Endothelial cell (in vitro differentiated cells): Measurements from ENCODE around the gene AP1B1. TPM values are rescaled to one million over a fixed set of nuclear protein-coding genes. Genes with fewer than 3 reads are reported as not detected.
A peak's percentile ranks its signal among the peaks of the same experiment; 100 is the strongest.

ENCODE experiments used
- DNase-seq: peaks from one replicate; pipeline ENCODE4 v3.0.0; 2021; ENCODE audit warnings: low spot score
- H3K27ac Mint-ChIP-seq: one replicate; pipeline ENCODE4 v1.8.0; 2021; ENCODE audit warnings: mixed read lengths, inconsistent platforms; ENCODE audit not compliant: unreplicated experiment
- H3K27me3 Mint-ChIP-seq: one replicate; pipeline ENCODE4 v1.8.0; 2021; ENCODE audit warnings: mild to moderate bottlenecking, moderate library complexity, mixed read lengths, inconsistent platforms; ENCODE audit not compliant: unreplicated experiment
- H3K36me3 Mint-ChIP-seq: one replicate; pipeline ENCODE4 v1.8.0; 2021; ENCODE audit warnings: mild to moderate bottlenecking, low read depth, mixed read lengths, inconsistent platforms; ENCODE audit not compliant: unreplicated experiment
- H3K4me1 Mint-ChIP-seq: one replicate; pipeline ENCODE4 v1.8.0; 2021; ENCODE audit warnings: mild to moderate bottlenecking, mixed read lengths, inconsistent platforms; ENCODE audit not compliant: unreplicated experiment
- H3K4me3 Mint-ChIP-seq: one replicate; pipeline ENCODE4 v1.8.0; 2021; ENCODE audit warnings: mild to moderate bottlenecking, mixed read lengths, inconsistent platforms; ENCODE audit not compliant: unreplicated experiment
- H3K9me3 Mint-ChIP-seq: one replicate; pipeline ENCODE4 v1.8.0; 2021; ENCODE audit warnings: mixed read lengths, inconsistent platforms; ENCODE audit not compliant: unreplicated experiment
- CTCF ChIP-seq: fragments of 200-600 bp; sonication (generic); IDR thresholded peaks from one replicate; pipeline ENCODE4 v1.5.0; 2021; ENCODE audit warnings: antibody characterized with exemption; ENCODE audit not compliant: unreplicated experiment
- total RNA-seq: library from RNA; stranded (reverse); fragmentation: NEBNext Ultra II Directional; extraction: Animal tissue kit (Norgen Biotek cat#: 25700); gene quantifications from one replicate; pipeline ENCODE4 v1.2.1, GENCODE V29; 2021; ENCODE audit not compliant: unreplicated experiment

The AP1B1 gene
- total RNA-seq, 1 donor from 2014 or later: 316 TPM

- H3K4me1 Mint-ChIP-seq: peaks cover 30% of the 10 kb centered on the region
- peak within 1 kb of the TSS; percentile 92 for H3K4me3 Mint-ChIP-seq
- H3K9me3 Mint-ChIP-seq: no peaks in the 10 kb centered on the region
- peak; percentile 56 for DNase-seq
- H3K36me3 Mint-ChIP-seq: peaks cover 32% of the 10 kb centered on the region
- no peak for TF ChIP-seq CTCF
- H3K27me3 Mint-ChIP-seq: peaks cover 22% of the 10 kb centered on the region
- H3K27ac Mint-ChIP-seq: peak within 1 kb of the TSS; percentile 91
These were observed 72.9 kb downstream of the AP1B1 start, which contains the start of gene RASL10A for GRCh38 chr22:29315286-29316140. RASL10A (minus strand) TSS chr22:29315697; CDS start chr22:29315246, 451 bp downstream.

- Mint-ChIP-seq H3K27me3 (peaks cover 25% of the 10 kb centered on the region), H3K27ac (peak overlapping the region; percentile 91), H3K4me3 (peak overlapping the region; percentile 92), H3K4me1 (peaks cover 31% of the 10 kb centered on the region), H3K36me3 (peaks cover 32% of the 10 kb centered on the region), H3K9me3 (no peaks in the 10 kb centered on the region)
- DNase-seq: no peak
- TF ChIP-seq CTCF: no peak
These were observed 73.7 kb downstream of the AP1B1 start for GRCh38 chr22:29314537-29315285.

- H3K27me3 Mint-ChIP-seq: peaks cover 27% of the 10 kb centered on the region
- H3K9me3 Mint-ChIP-seq: no peaks in the 10 kb centered on the region
- peaks cover 35% of the 10 kb centered on the region for H3K4me1 Mint-ChIP-seq
- H3K36me3 Mint-ChIP-seq: peaks cover 32% of the 10 kb centered on the region
- H3K27ac Mint-ChIP-seq: peak overlapping the region; percentile 91
- H3K4me3 Mint-ChIP-seq: peak overlapping the region; percentile 92
- DNase-seq: no peak
- TF ChIP-seq CTCF: no peak
These were observed 74.5 kb downstream of the AP1B1 start for GRCh38 chr22:29313576-29314466.

- no peak for DNase-seq
- Mint-ChIP-seq H3K27me3 (peaks cover 27% of the 10 kb centered on the region), H3K9me3 (no peaks in the 10 kb centered on the region), H3K36me3 (peaks cover 32% of the 10 kb centered on the region), H3K4me1 (peaks cover 38% of the 10 kb centered on the region), H3K4me3 (peak overlapping the region; percentile 65), H3K27ac (peak overlapping the region; percentile 77)
- TF ChIP-seq CTCF: peak; percentile 98
These were observed 75.2 kb downstream of the AP1B1 start for GRCh38 chr22:29313126-29313575.
